GM12878 (cell line): ENCODE measurements around the gene EFHC1. TPM values are rescaled to one million over a fixed set of nuclear protein-coding genes. Genes with fewer than 3 reads are reported as not detected.

Source experiments
- ATAC-seq: fragments of 200-7000 bp; cut with Tn5 transposase; 3 replicates; pipeline ENCODE4 v1.9.1; 2020; ENCODE audit warnings: mild to moderate bottlenecking, moderate library complexity
- BruUV-seq: library from RNA; stranded (reverse); fragments of 400-500 nt; replicated peaks from 2 replicates; lab custom pipeline; 2021; lab: Mats Ljungman, UMichigan
- CTCF ChIA-PET: fragments of 300-600 bp; sonication (Branson Sonifier 250); formaldehyde crosslinking; extraction: SDS; loops from one replicate; lab custom pipeline; 2021; ENCODE audit warnings: inconsistent platforms; lab: Yijun Ruan, JAX
- POLR2A ChIA-PET: fragments of 350-600 bp; formaldehyde crosslinking; extraction: SDS; loops from one replicate; lab custom pipeline; 2021; ENCODE audit warnings: inconsistent platforms; lab: Charles Lee
- RAD21 ChIA-PET: fragments of 300-600 bp; sonication (Branson Sonifier 250); formaldehyde crosslinking; loops from one replicate; lab custom pipeline; 2023; ENCODE audit warnings: antibody characterized with exemption; ENCODE audit not compliant: unreplicated experiment; lab: Charles Lee
- SMC1A ChIA-PET: fragments of 300-600 bp; sonication (Branson Sonifier 250); formaldehyde crosslinking; loops from one replicate; lab custom pipeline; 2023; ENCODE audit not compliant: unreplicated experiment, uncharacterized antibody; lab: Charles Lee
- DNase-seq: peaks from one replicate; pipeline ENCODE4 v3.0.0-alpha.2; 2011; ENCODE audit warnings: low read depth, low spot score
- FAIRE-seq: peaks from 3 replicates; lab custom pipeline; 2011; peaks lifted over from hg19 to GRCh38; lab: Jason Lieb, UNC
- H2AFZ ChIP-seq: 2 replicates; pipeline ENCODE4 v1.6.0; 2011; ENCODE audit warnings: low read depth, low read length, control low read depth; ENCODE audit not compliant: control insufficient read depth
- H3K27ac ChIP-seq: 2 replicates; pipeline ENCODE4 v1.5.1; 2011; ENCODE audit warnings: control low read depth; ENCODE audit not compliant: control insufficient read depth, insufficient read depth
- H3K27me3 ChIP-seq, 2 experiments: replicated peaks in 1 of 2; 2 replicates each; pipeline versions ENCODE4 v1.6.0 to v1.6.1; 2011; ENCODE audit warnings: low read length in 1 of 2; ENCODE audit not compliant: control insufficient read depth in 2 of 2, insufficient read depth in 2 of 2
- H3K36me3 ChIP-seq, 2 experiments: 2 replicates each; pipeline ENCODE4 v1.5.1; 2011; ENCODE audit warnings: low read length in 1 of 2; ENCODE audit not compliant: control insufficient read depth in 2 of 2, insufficient read depth in 2 of 2
- H3K4me1 ChIP-seq: 2 replicates; pipeline ENCODE4 v1.6.1; 2011; ENCODE audit warnings: mild to moderate bottlenecking, low read length, moderate library complexity, mixed read lengths; ENCODE audit not compliant: control insufficient read depth, insufficient read depth
- H3K4me2 ChIP-seq: 2 replicates; pipeline ENCODE4 v1.6.0; 2011; ENCODE audit warnings: control low read depth; ENCODE audit not compliant: control insufficient read depth, insufficient read depth
- H3K4me3 ChIP-seq: fragments of 200-600 bp; sonication (generic); 2 replicates; pipeline ENCODE4 v1.5.1; 2016
- H3K79me2 ChIP-seq: 2 replicates; pipeline ENCODE4 v1.6.0; 2011; ENCODE audit warnings: low read length; ENCODE audit not compliant: control insufficient read depth, insufficient read depth
- H3K9ac ChIP-seq: 2 replicates; pipeline ENCODE4 v1.8.0; 2011; ENCODE audit warnings: low read length, control low read depth, mixed read lengths; ENCODE audit not compliant: control insufficient read depth, insufficient read depth
- H3K9me3 ChIP-seq: replicated peaks from 3 replicates; pipeline ENCODE4 v1.5.1; 2011; ENCODE audit warnings: mild to moderate bottlenecking, low read length; ENCODE audit not compliant: control insufficient read depth, insufficient read depth
- H4K20me1 ChIP-seq: 2 replicates; pipeline ENCODE4 v1.6.0; 2011; ENCODE audit not compliant: control insufficient read depth, insufficient read depth
- CHD1 ChIP-seq: IDR thresholded peaks from 2 replicates; pipeline ENCODE4 v1.6.1; 2012; ENCODE audit warnings: low read depth, low read length, improper control_type of control experiment
- CREM ChIP-seq: IDR thresholded peaks from 2 replicates; pipeline ENCODE4 v1.6.1; 2014; ENCODE audit warnings: antibody characterized with exemption, low read depth
- DPF2 ChIP-seq: fragments of 450-650 bp; IDR thresholded peaks from 2 replicates; pipeline ENCODE4 v1.6.1; 2017; ENCODE audit warnings: mild to moderate bottlenecking
- EED ChIP-seq: sonication (generic); IDR thresholded peaks from 2 replicates; pipeline ENCODE4 v1.6.1; 2016; ENCODE audit warnings: antibody characterized with exemption, low read depth
- IKZF2 ChIP-seq, 2 experiments: fragments of 450-650 bp; IDR thresholded peaks; 2 replicates each; pipeline ENCODE4 v1.6.1; 2017; ENCODE audit warnings: mild to moderate bottlenecking in 2 of 2, moderate library complexity in 2 of 2
- MAX ChIP-seq: IDR thresholded peaks from 2 replicates; pipeline ENCODE4 v1.6.1; 2012; ENCODE audit warnings: low read depth, low read length, improper control_type of control experiment
- RELA ChIP-seq: fragments of 450-650 bp; IDR thresholded peaks from 2 replicates; pipeline ENCODE4 v1.8.0; 2014; ENCODE audit warnings: borderline replicate concordance; ENCODE audit not compliant: partially characterized antibody
- STAT1 ChIP-seq: fragments of 450-650 bp; conservative IDR thresholded peaks from 2 replicates; pipeline ENCODE4 v1.6.1; 2014; ENCODE audit warnings: antibody characterized with exemption, mild to moderate bottlenecking
- WRNIP1 ChIP-seq: IDR thresholded peaks from 2 replicates; pipeline ENCODE4 v1.6.1; 2011; ENCODE audit warnings: low read depth, low read length, improper control_type of control experiment, borderline replicate concordance
- WGBS: methylation state at CpG from one replicate; pipeline ENCODE4 v1.1.6; 2016; ENCODE audit warnings: low lambda C conversion rate; ENCODE audit not compliant: insufficient replicate concordance, insufficient coverage; ENCODE audit errors: missing lambda C conversion rate; 5-methylcytosine and 5-hydroxymethylcytosine counted together
- in situ Hi-C: fragments of 300-500 bp; cut with MboI; formaldehyde crosslinking; loops from 9 replicates; pipeline ENCODE4 v1.14.3; 2018; ENCODE audit warnings: mixed read lengths
- intact Hi-C: fragments of 100-400 bp; cut with micrococcal nuclease; formaldehyde crosslinking; loops from one replicate; pipeline ENCODE4 v1.14.2; 2022; ENCODE audit not compliant: unreplicated experiment
- polyA plus RNA-seq, 11 experiments: library from polyadenylated mRNA; depleted of rRNA in 4 of 11; unstranded in 6 of 11; stranded (reverse) in 5 of 11; fragments of >200 nt; fragmentation: Nextera tagmentation in 4 of 11; fragmentation: Illumina TruSeq in 1 of 11; extraction: Ambion mirVana in 4 of 11; extraction: Trizol in 1 of 11; gene quantifications; 1 replicate in 1 of 11; 2 replicates in 10 of 11; pipeline versions ENCODE4 v1.2.1 to v1.2.3, GENCODE V29; 2011 to 2016; ENCODE audit warnings: inconsistent platforms in 2 of 11, missing spikeins in 2 of 11, low read depth in 1 of 11
- total RNA-seq, 4 experiments: library from RNA; depleted of rRNA in 3 of 4; stranded (reverse); fragments of >200 nt in 3 of 4; fragmentation: Illumina TruSeq in 1 of 4; extraction: Trizol in 1 of 4; gene quantifications; 2 replicates each; pipeline versions ENCODE4 v1.2.1 to v1.2.3, GENCODE V29; 2013 to 2021

The EFHC1 gene
- total and polyA plus RNA-seq, 10 of the 15 experiments (the other 5 are each of a cell fraction or from before 2014, with no cell fraction given) = 5.5 to 14.5 (median 8.8) TPM

- ChIA-PET POLR2A (interaction anchor here (1.9 to 3.8 kb wide), 5 partner anchors 72 to 244 kb away, joined by 6 to 35 read pairs (median 7); partner anchors contain the start of gene MCM3), RAD21 (interaction anchor here (1.1 to 8.0 kb wide), 4 partner anchors 12 to 244 kb away, joined by 3 to 124 read pairs (median 16); partner anchors contain the start of gene MCM3), SMC1A (interaction anchor here (0.6 to 13.5 kb wide), 25 partner anchors 12 to 295 kb away, joined by 3 to 249 read pairs (median 4); partner anchors contain the start of gene MCM3), CTCF (interaction anchor here (0.9 to 11.2 kb wide), 16 partner anchors 10 to 303 kb away, joined by 3 to 118 read pairs (median 4); partner anchors contain the start of gene MCM3)
- no peak for DNase-seq
- Histone ChIP-seq H3K9me3 (no peaks in the 10 kb centered on the region), H3K27me3 (no peaks in the 10 kb centered on the region), H3K9ac (peak overlapping the region; percentile 58), H3K4me1 (peaks cover 11% of the 10 kb centered on the region), H4K20me1 (no peaks in the 10 kb centered on the region), H3K4me3 (peak overlapping the region; percentile 83), H3K27ac (no peak overlapping the region), H3K79me2 (no peaks in the 10 kb centered on the region; the same call in 1 of the 2 replicates), H3K4me2 (peak overlapping the region; percentile 90), H3K36me3 (no peaks in the 10 kb centered on the region), H2AFZ (peak overlapping the region; percentile 61)
- ATAC-seq = peak; percentile 1; the same call in 1 of the 3 replicates
- no peak for FAIRE-seq
- in situ Hi-C loops = no loop called here
- WGBS = 24% methylated on average over 21 of the region's 21 CpGs
- intact Hi-C loops = loop anchor here (1.0 to 10.0 kb wide), 4 partner anchors 77 to 574 kb away; partner anchors contain the start of genes GSTA4 and TRAM2
- TF ChIP-seq CHD1 (no peak), WRNIP1 (no peak), DPF2 (no peak), MAX (0 out of 2 replicates have a peak, but pooled peaks have one; percentile 1), CREM (no peak), IKZF2 (IDR thresholded peaks at IDR 0.05) (0 out of 4 replicates have a peak, but pooled peaks have one; percentile 27 to 30), STAT1 (no peak), EED (no peak), RELA (no peak)
- BruUV-seq = TSS peak; percentile 73
These were observed 671 bp downstream of the EFHC1 start for GRCh38 chr6:52420668-52421358.
